ENCODE measurements around the gene BMERB1. TPM values are rescaled to one million over a fixed set of nuclear protein-coding genes. Genes with fewer than 3 reads are reported as not detected.

The BMERB1 gene
- total and polyA plus RNA-seq, 2 experiments from 2014 or later = 17.3 to 28.1 TPM

DNA sequence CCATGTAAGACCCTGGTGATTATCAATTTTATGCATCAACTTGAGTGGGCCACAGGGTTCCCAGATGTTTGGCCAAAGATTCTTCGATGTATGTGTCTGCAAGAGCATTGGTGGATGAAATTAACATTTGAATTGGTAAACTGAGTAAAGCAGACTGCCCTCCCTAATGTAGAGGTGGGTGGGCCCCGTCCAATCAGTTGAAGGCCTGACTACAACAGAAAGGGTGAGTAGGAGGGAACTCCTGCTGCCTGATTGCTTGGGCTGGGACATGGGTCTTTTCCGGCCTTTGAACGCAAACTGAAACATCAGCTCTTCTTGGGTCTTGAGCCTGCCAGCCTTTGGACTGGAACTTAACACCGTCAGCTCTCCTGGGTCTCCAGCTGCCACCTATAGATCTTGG is 90.6 kb downstream of the BMERB1 start (continued):
- TF ChIP-seq, protein P1, sequence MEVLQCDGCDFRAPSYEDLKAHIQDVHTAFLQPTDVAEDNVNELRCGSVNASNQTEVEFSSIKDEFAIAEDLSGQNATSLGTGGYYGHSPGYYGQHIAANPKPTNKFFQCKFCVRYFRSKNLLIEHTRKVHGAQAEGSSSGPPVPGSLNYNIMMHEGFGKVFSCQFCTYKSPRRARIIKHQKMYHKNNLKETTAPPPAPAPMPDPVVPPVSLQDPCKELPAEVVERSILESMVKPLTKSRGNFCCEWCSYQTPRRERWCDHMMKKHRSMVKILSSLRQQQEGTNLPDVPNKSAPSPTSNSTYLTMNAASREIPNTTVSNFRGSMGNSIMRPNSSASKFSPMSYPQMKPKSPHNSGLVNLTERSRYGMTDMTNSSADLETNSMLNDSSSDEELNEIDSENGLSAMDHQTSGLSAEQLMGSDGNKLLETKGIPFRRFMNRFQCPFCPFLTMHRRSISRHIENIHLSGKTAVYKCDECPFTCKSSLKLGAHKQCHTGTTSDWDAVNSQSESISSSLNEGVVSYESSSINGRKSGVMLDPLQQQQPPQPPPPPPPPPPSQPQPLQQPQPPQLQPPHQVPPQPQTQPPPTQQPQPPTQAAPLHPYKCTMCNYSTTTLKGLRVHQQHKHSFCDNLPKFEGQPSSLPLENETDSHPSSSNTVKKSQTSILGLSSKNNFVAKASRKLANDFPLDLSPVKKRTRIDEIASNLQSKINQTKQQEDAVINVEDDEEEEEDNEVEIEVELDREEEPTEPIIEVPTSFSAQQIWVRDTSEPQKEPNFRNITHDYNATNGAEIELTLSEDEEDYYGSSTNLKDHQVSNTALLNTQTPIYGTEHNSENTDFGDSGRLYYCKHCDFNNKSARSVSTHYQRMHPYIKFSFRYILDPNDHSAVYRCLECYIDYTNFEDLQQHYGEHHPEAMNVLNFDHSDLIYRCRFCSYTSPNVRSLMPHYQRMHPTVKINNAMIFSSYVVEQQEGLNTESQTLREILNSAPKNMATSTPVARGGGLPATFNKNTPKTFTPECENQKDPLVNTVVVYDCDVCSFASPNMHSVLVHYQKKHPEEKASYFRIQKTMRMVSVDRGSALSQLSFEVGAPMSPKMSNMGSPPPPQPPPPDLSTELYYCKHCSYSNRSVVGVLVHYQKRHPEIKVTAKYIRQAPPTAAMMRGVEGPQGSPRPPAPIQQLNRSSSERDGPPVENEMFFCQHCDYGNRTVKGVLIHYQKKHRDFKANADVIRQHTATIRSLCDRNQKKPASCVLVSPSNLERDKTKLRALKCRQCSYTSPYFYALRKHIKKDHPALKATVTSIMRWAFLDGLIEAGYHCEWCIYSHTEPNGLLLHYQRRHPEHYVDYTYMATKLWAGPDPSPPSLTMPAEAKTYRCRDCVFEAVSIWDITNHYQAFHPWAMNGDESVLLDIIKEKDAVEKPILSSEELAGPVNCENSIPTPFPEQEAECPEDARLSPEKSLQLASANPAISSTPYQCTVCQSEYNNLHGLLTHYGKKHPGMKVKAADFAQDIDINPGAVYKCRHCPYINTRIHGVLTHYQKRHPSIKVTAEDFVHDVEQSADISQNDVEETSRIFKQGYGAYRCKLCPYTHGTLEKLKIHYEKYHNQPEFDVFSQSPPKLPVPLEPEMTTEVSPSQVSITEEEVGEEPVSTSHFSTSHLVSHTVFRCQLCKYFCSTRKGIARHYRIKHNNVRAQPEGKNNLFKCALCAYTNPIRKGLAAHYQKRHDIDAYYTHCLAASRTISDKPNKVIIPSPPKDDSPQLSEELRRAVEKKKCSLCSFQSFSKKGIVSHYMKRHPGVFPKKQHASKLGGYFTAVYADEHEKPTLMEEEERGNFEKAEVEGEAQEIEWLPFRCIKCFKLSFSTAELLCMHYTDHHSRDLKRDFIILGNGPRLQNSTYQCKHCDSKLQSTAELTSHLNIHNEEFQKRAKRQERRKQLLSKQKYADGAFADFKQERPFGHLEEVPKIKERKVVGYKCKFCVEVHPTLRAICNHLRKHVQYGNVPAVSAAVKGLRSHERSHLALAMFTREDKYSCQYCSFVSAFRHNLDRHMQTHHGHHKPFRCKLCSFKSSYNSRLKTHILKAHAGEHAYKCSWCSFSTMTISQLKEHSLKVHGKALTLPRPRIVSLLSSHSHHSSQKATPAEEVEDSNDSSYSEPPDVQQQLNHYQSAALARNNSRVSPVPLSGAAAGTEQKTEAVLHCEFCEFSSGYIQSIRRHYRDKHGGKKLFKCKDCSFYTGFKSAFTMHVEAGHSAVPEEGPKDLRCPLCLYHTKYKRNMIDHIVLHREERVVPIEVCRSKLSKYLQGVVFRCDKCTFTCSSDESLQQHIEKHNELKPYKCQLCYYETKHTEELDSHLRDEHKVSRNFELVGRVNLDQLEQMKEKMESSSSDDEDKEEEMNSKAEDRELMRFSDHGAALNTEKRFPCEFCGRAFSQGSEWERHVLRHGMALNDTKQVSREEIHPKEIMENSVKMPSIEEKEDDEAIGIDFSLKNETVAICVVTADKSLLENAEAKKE (CRISPR knock-in tag; IDR thresholded peaks at IDR 0.05) = no peak
- TF ChIP-seq, protein P2, sequence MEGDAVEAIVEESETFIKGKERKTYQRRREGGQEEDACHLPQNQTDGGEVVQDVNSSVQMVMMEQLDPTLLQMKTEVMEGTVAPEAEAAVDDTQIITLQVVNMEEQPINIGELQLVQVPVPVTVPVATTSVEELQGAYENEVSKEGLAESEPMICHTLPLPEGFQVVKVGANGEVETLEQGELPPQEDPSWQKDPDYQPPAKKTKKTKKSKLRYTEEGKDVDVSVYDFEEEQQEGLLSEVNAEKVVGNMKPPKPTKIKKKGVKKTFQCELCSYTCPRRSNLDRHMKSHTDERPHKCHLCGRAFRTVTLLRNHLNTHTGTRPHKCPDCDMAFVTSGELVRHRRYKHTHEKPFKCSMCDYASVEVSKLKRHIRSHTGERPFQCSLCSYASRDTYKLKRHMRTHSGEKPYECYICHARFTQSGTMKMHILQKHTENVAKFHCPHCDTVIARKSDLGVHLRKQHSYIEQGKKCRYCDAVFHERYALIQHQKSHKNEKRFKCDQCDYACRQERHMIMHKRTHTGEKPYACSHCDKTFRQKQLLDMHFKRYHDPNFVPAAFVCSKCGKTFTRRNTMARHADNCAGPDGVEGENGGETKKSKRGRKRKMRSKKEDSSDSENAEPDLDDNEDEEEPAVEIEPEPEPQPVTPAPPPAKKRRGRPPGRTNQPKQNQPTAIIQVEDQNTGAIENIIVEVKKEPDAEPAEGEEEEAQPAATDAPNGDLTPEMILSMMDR (conservative IDR thresholded peaks at IDR 0.05; ENCODE audit: low read depth in 2 of 2) = no peak
- TF ChIP-seq ZNF331 (CRISPR knock-in tag; IDR thresholded peaks at IDR 0.05; ENCODE audit: low read depth) (no peak), POLR2AphosphoS5 (IDR thresholded peaks at IDR 0.05; ENCODE audit: low read depth) (no peak)

DNA sequence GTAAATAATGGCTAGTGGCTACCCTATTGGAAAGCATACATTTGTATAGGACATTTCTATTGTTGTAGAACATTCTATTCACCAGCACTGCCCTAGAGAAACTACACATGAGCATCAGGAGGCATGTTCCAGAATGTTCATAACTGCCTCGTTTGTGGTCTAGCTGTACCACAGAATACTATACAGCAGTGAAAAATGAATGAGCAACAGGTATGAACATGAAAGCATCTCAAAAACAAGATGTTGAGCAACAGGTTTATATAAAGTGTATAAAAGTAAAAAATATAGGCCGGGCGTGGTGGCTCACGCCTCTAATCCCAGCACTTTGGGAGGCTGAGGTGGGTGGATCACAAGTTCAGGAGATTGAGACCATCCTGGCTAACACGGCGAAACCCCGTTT is 91.7 kb downstream of the BMERB1 start:
- Histone ChIP-seq H4K20me1 (replicated peaks; ENCODE audit: insufficient read depth) (no peaks in the 10 kb centered on the region), H3K27ac (ENCODE audit: low read depth) (no peak overlapping the region), H3K79me2 (replicated peaks; ENCODE audit: insufficient read depth) (no peaks in the 10 kb centered on the region), H3K27me3 (ENCODE audit: insufficient read depth) (no peaks in the 10 kb centered on the region), H3K4me2 (no peak overlapping the region), H3K9me2 (ENCODE audit: insufficient read depth) (no peaks in the 10 kb centered on the region), H3F3A (replicated peaks; ENCODE audit: low read depth) (no peaks in the 10 kb centered on the region), H3K36me3 (ENCODE audit: insufficient read depth) (no peaks in the 10 kb centered on the region), H3K4me3 (no peak overlapping the region), H3K4me1 (ENCODE audit: insufficient read depth) (no peaks in the 10 kb centered on the region), H2AFZ (no peak overlapping the region)
- H3K9me3 Mint-ChIP-seq = no peaks in the 10 kb centered on the region; the same call in 2 of the 3 replicates
- no peaks in the 10 kb centered on the region for H3K27me3 Mint-ChIP-seq (ENCODE audit: insufficient read depth, low read depth, poor library complexity)
- H3K27ac Mint-ChIP-seq = no peak overlapping the region
- ATAC-seq (no peak), DNase-seq (ENCODE audit: low spot score) (no peak)
- no peak overlapping the region for H3K4me3 Mint-ChIP-seq
- 0 out of 3 replicates have a peak, but pooled peaks cover 3% of the 10 kb centered on the region for H3K36me3 Mint-ChIP-seq (ENCODE audit: low read depth)
- no peaks in the 10 kb centered on the region for H3K4me1 Mint-ChIP-seq
- TF ChIP-seq NANOG (IDR thresholded peaks at IDR 0.05; ENCODE audit: borderline replicate concordance) = no peak
- TF ChIP-seq EZH2phosphoT487 (IDR thresholded peaks at IDR 0.05; ENCODE audit: unreplicated experiment) = no peak
- TF ChIP-seq, protein P3, sequence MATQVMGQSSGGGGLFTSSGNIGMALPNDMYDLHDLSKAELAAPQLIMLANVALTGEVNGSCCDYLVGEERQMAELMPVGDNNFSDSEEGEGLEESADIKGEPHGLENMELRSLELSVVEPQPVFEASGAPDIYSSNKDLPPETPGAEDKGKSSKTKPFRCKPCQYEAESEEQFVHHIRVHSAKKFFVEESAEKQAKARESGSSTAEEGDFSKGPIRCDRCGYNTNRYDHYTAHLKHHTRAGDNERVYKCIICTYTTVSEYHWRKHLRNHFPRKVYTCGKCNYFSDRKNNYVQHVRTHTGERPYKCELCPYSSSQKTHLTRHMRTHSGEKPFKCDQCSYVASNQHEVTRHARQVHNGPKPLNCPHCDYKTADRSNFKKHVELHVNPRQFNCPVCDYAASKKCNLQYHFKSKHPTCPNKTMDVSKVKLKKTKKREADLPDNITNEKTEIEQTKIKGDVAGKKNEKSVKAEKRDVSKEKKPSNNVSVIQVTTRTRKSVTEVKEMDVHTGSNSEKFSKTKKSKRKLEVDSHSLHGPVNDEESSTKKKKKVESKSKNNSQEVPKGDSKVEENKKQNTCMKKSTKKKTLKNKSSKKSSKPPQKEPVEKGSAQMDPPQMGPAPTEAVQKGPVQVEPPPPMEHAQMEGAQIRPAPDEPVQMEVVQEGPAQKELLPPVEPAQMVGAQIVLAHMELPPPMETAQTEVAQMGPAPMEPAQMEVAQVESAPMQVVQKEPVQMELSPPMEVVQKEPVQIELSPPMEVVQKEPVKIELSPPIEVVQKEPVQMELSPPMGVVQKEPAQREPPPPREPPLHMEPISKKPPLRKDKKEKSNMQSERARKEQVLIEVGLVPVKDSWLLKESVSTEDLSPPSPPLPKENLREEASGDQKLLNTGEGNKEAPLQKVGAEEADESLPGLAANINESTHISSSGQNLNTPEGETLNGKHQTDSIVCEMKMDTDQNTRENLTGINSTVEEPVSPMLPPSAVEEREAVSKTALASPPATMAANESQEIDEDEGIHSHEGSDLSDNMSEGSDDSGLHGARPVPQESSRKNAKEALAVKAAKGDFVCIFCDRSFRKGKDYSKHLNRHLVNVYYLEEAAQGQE (IDR thresholded peaks at IDR 0.05; ENCODE audit: unreplicated experiment) = no peak
- TF ChIP-seq ZNF114 (CRISPR knock-in tag; IDR thresholded peaks at IDR 0.05) = no peak
- TF ChIP-seq EZH2 (IDR thresholded peaks at IDR 0.05; ENCODE audit: low read depth, unreplicated experiment) = no peak
- TF ChIP-seq, protein P4, sequence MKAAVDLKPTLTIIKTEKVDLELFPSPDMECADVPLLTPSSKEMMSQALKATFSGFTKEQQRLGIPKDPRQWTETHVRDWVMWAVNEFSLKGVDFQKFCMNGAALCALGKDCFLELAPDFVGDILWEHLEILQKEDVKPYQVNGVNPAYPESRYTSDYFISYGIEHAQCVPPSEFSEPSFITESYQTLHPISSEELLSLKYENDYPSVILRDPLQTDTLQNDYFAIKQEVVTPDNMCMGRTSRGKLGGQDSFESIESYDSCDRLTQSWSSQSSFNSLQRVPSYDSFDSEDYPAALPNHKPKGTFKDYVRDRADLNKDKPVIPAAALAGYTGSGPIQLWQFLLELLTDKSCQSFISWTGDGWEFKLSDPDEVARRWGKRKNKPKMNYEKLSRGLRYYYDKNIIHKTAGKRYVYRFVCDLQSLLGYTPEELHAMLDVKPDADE (IDR thresholded peaks at IDR 0.05) = no peak
- no peak for TF ChIP-seq CREB1 (CRISPR knock-in tag; IDR thresholded peaks at IDR 0.05; ENCODE audit: low read depth)
- no peak for TF ChIP-seq ZNF331 (CRISPR knock-in tag; IDR thresholded peaks at IDR 0.05; ENCODE audit: low read depth)
- TF ChIP-seq JUNB (IDR thresholded peaks at IDR 0.05; ENCODE audit: unreplicated experiment) = no peak
